HEK293T (cell line): ENCODE results near the gene ADCY10.

Experiments used
- CTCF ChIA-PET: fragments of 350-600 bp; formaldehyde crosslinking; extraction: SDS; loops from one replicate; lab custom pipeline; 2021; ENCODE audit warnings: antibody characterized with exemption, inconsistent platforms; lab: Yijun Ruan, JAX
- POLR2A ChIA-PET: fragments of 350-600 bp; formaldehyde crosslinking; extraction: SDS; loops from one replicate; lab custom pipeline; 2020; ENCODE audit warnings: antibody characterized with exemption, inconsistent platforms; lab: Yijun Ruan, JAX
- DNase-seq: peaks from one replicate; pipeline ENCODE4 v3.0.0; 2012; ENCODE audit warnings: mixed read lengths; ENCODE audit errors: extremely low spot score
- ARNT ChIP-seq: fragments of 450-650 bp; IDR thresholded peaks from 2 replicates; pipeline ENCODE4 v1.6.1; 2017; ENCODE audit warnings: mild to moderate bottlenecking
- BHLHE40 ChIP-seq: fragments of 450-650 bp; IDR thresholded peaks from 2 replicates; pipeline ENCODE4 v1.6.1; 2016; ENCODE audit warnings: mild to moderate bottlenecking, moderate library complexity, borderline replicate concordance
- CTBP1 ChIP-seq: fragments of 450-650 bp; IDR thresholded peaks from 2 replicates; pipeline ENCODE4 v1.6.1; 2016; ENCODE audit warnings: borderline replicate concordance
- ELF4 ChIP-seq: fragments of 450-650 bp; IDR thresholded peaks from 2 replicates; pipeline ENCODE4 v1.6.1; 2017; ENCODE audit warnings: antibody characterized with exemption
- FOXA1 ChIP-seq: fragments of 450-650 bp; IDR thresholded peaks from 2 replicates; pipeline ENCODE4 v1.6.1; 2016; ENCODE audit warnings: mild to moderate bottlenecking
- FOXK2 ChIP-seq: fragments of 450-650 bp; IDR thresholded peaks from 2 replicates; pipeline ENCODE4 v1.6.1; 2016; ENCODE audit warnings: mild to moderate bottlenecking
- FOXM1 ChIP-seq: fragments of 450-650 bp; IDR thresholded peaks from 2 replicates; pipeline ENCODE4 v1.6.1; 2017; ENCODE audit warnings: mild to moderate bottlenecking, borderline replicate concordance
- HDGF ChIP-seq: fragments of 450-650 bp; IDR thresholded peaks from 2 replicates; pipeline ENCODE4 v1.6.1; 2017; ENCODE audit warnings: antibody characterized with exemption, borderline replicate concordance
- L3MBTL2 ChIP-seq: fragments of 450-650 bp; conservative IDR thresholded peaks from 2 replicates; pipeline ENCODE4 v1.6.1; 2016; ENCODE audit warnings: mild to moderate bottlenecking
- LEF1 ChIP-seq: fragments of 450-650 bp; IDR thresholded peaks from 2 replicates; pipeline ENCODE4 v1.6.1; 2017; ENCODE audit warnings: mild to moderate bottlenecking, borderline replicate concordance
- NFRKB ChIP-seq: fragments of 450-650 bp; IDR thresholded peaks from 2 replicates; pipeline ENCODE4 v1.6.1; 2016; ENCODE audit warnings: mild to moderate bottlenecking, moderate library complexity
- SP1 ChIP-seq: fragments of 450-650 bp; IDR thresholded peaks from 2 replicates; pipeline ENCODE4 v1.6.1; 2017
- SUZ12 ChIP-seq: fragments of 450-650 bp; IDR thresholded peaks from 2 replicates; pipeline ENCODE4 v1.6.1; 2016; ENCODE audit warnings: mild to moderate bottlenecking
- TARDBP ChIP-seq: fragments of 450-650 bp; IDR thresholded peaks from 2 replicates; pipeline ENCODE4 v1.6.1; 2016
- ZNF384 ChIP-seq: fragments of 450-650 bp; IDR thresholded peaks from 2 replicates; pipeline ENCODE4 v1.6.1; 2016
- TF ChIP-seq, protein P1 (sequence below): fragments of 450-650 bp; IDR thresholded peaks from 2 replicates; pipeline ENCODE4 v1.6.1; 2016

The ADCY10 gene

DNA sequence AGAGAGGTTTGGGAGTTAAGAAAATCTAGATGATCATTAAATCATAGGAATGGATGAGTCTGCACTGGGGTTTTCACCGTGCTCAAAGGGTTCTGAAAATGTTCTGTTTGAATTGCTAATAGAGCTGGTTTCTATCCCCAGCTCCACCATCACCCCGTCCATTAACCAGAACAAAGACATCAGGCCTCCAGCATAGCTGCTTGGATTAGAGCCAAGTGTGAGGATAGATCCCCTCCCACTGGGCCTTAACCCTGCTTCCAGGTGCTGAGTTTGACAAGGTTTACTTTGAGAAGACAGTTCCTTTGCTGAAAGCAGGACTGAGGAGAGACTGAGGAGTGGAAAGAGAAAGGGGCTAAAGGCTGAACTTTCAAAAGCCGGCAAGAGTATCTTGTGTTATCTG, 143.8 kb downstream of the ADCY10 start:
- ChIA-PET CTCF (interaction anchor here (0.6 kb wide), 1 partner anchor 15 kb away, joined by 3 read pairs; no protein-coding TSS in a partner anchor), POLR2A (no interaction called here)
- TF ChIP-seq CTBP1, result no peak
- no peak for TF ChIP-seq FOXK2
- TF ChIP-seq, protein P1, sequence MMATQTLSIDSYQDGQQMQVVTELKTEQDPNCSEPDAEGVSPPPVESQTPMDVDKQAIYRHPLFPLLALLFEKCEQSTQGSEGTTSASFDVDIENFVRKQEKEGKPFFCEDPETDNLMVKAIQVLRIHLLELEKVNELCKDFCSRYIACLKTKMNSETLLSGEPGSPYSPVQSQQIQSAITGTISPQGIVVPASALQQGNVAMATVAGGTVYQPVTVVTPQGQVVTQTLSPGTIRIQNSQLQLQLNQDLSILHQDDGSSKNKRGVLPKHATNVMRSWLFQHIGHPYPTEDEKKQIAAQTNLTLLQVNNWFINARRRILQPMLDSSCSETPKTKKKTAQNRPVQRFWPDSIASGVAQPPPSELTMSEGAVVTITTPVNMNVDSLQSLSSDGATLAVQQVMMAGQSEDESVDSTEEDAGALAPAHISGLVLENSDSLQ, result no peak
- TF ChIP-seq HDGF, result no peak
- TF ChIP-seq SP1, result no peak
- TF ChIP-seq FOXA1, result no peak
- no peak for TF ChIP-seq TARDBP
- no peak for TF ChIP-seq NFRKB
- no peak for TF ChIP-seq ELF4
- no peak for TF ChIP-seq LEF1
- no peak for TF ChIP-seq SUZ12
- TF ChIP-seq FOXM1, result no peak
- no peak for DNase-seq

DNA sequence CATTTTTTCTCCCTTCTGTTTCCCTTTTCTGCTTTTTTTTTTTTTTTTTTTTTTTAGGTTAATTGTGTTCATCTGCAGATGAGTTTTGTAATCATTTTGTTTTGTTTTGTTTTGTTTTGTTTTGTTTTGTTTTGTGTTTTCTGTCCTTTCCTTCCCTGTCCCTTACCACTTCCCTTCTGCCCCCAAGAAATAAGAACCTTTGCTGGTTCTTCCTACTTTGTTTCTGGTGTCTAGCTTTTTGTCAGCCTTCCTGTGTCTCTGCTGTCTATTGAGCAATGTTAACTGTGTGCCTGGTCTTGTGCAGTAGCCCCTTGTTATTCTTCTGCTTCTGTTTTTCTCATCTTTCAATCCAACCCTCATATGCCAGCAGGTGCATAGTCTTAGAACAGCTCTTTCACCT, 146.2 kb downstream of the ADCY10 start:
- TF ChIP-seq ELF4, result no peak
- TF ChIP-seq L3MBTL2, result no peak
- TF ChIP-seq HDGF, result no peak
- no peak for TF ChIP-seq FOXM1
- no peak for TF ChIP-seq FOXK2
- TF ChIP-seq CTBP1, result no peak
- TF ChIP-seq SUZ12, result no peak
- no peak for TF ChIP-seq ZNF384
- TF ChIP-seq NFRKB, result no peak
- no peak for TF ChIP-seq FOXA1
- no peak for TF ChIP-seq SP1
- no peak for TF ChIP-seq BHLHE40
- TF ChIP-seq, protein P1, result no peak
- TF ChIP-seq ARNT, result no peak
- no peak for TF ChIP-seq TARDBP
- TF ChIP-seq LEF1, result no peak
- no peak for DNase-seq
- ChIA-PET POLR2A (interaction anchor here (0.6 kb wide), 1 partner anchor 33 kb away, joined by 3 read pairs; no protein-coding TSS in a partner anchor), CTCF (no interaction called here)

DNA sequence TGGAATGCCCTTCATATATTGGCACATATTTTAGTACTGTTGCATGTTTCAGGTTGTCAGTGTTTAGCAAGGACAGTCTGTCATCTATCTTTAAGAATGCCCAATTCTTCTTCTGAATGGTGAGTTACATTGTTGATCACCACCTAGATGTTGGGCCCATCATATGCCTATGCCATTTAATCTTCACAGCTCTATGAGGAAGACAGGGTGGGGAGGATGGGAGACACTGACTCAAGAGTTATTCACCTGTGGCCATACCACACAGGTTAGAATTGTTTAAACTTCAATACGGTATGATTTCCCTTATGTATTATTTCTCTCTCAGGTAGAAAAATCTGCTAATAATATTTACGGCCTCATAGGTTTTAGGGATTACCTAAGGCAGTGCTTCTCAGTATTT, 147.4 kb downstream of the ADCY10 start:
- TF ChIP-seq FOXK2 (no peak), ELF4 (no peak), HDGF (no peak), CTBP1 (no peak), NFRKB (no peak), L3MBTL2 (no peak), SUZ12 (no peak), LEF1 (no peak), ARNT (no peak), BHLHE40 (no peak), ZNF384 (no peak), TARDBP (no peak), FOXM1 (no peak), FOXA1 (no peak), SP1 (no peak)
- TF ChIP-seq, protein P1, result no peak
- CTCF ChIA-PET, result no interaction called here

DNA sequence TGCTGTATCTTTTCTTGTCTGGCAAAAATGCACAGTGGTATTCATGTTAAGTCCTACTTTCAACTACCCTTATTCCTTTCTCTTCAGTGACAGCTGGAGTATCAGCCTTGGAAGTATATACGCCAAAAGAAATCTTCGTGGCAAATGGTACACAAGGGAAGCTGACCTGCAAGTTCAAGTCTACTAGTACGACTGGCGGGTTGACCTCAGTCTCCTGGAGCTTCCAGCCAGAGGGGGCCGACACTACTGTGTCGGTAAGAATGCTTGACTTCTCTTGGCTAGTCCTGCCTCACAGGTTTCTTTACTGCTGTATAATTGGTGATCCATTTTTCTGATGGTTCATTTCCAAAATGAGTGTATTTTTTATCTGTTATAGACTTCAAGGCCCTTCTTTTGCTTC, 148.4 kb downstream of the ADCY10 start:
- ChIA-PET CTCF (no interaction called here), POLR2A (no interaction called here)
- no peak for DNase-seq
- TF ChIP-seq BHLHE40, result no peak
- TF ChIP-seq FOXK2, result no peak
- TF ChIP-seq, protein P1, result no peak
- no peak for TF ChIP-seq ARNT
- no peak for TF ChIP-seq FOXA1
- no peak for TF ChIP-seq SP1
- TF ChIP-seq TARDBP, result no peak
- TF ChIP-seq L3MBTL2, result no peak
- TF ChIP-seq HDGF, result no peak
- TF ChIP-seq ZNF384, result no peak
- no peak for TF ChIP-seq ELF4
- no peak for TF ChIP-seq FOXM1
- TF ChIP-seq LEF1, result no peak
- no peak for TF ChIP-seq NFRKB
- no peak for TF ChIP-seq CTBP1
- no peak for TF ChIP-seq SUZ12

More for the DNA sequence above, 147.4 kb downstream of the ADCY10 start:
- POLR2A ChIA-PET, result no interaction called here
- DNase-seq, result no peak

DNA sequence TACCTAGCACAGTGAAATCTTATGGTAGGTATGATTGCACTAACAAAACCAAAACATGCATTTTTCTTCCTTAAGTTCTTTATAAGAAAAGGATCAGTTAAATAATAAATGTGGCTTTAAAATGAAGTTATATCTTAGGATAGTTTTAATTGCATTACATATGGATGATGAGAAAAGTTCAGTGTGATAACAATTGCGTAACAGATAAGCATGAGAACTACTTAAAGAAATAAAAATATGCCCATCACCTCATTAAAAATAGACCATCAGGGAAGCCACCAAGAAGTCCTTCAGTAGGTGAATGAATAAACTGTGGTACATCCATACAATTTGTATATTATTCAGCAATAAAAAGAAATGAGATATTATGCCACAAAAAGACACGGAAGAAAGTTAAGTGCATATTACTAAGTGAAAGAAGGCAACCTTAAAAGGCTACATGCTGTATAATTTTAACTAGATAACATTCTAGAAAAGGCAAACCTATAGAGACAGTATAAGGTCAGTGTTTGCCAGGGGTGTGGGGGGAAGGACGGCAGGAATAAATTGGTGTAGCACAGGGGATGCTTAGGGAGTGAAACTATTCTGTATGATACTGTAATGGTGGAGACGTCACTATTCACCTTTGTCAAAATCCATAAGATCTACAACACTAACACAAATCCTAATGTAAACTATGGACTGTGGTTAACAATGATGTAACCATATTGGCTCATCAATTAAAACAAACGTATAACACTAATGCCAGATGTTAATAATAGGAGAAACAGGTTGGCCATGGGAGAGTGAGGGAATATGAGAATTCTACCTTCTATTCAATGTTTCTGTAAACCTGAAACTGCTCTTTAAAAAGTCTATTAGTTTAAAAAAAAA, 149.2 kb downstream of the ADCY10 start:
- POLR2A ChIA-PET, result no interaction called here
- TF ChIP-seq ARNT (no peak), FOXA1 (no peak), LEF1 (no peak), CTBP1 (no peak), TARDBP (no peak), FOXM1 (no peak), FOXK2 (no peak), SP1 (no peak), ZNF384 (no peak), L3MBTL2 (no peak), HDGF (no peak), SUZ12 (no peak), ELF4 (no peak), BHLHE40 (no peak), NFRKB (no peak)
- TF ChIP-seq, protein P1, result no peak
- CTCF ChIA-PET, result no interaction called here

More for the DNA sequence above, 149.2 kb downstream of the ADCY10 start:
- DNase-seq, result no peak
